ENCODE results near the gene GPC1.

GRCh38 chr2:240410808-240411207, 24.7 kb upstream of the GPC1 start:
- TF ChIP-seq ZBTB4 (CRISPR knock-in tag; IDR thresholded peaks at IDR 0.05; ENCODE audit: borderline replicate concordance) (no peak), CTCF (CRISPR knock-in tag; IDR thresholded peaks at IDR 0.05) (no peak), SNRNP70 (IDR thresholded peaks at IDR 0.05; ENCODE audit: low read depth, low read length) (no peak), GATA4 (IDR thresholded peaks at IDR 0.05; ENCODE audit: borderline replicate concordance, low read depth) (no peak), ZNF580 (CRISPR knock-in tag; IDR thresholded peaks at IDR 0.05; ENCODE audit: borderline replicate concordance, low read depth) (no peak), ZBTB8A (CRISPR knock-in tag; IDR thresholded peaks at IDR 0.05; ENCODE audit: borderline replicate concordance, low read depth) (no peak), ATF6 (CRISPR knock-in tag; conservative IDR thresholded peaks at IDR 0.05) (no peak)
